HG03521 (cell line): ENCODE results near the gene PBX3.

ENCODE experiments used
- ATAC-seq: cut with Tn5 transposase; IDR thresholded peaks from one replicate; pipeline ENCODE4 v1.9.1; 2021; ENCODE audit warnings: mild to moderate bottlenecking, moderate library complexity; ENCODE audit not compliant: unreplicated experiment

The PBX3 gene

DNA sequence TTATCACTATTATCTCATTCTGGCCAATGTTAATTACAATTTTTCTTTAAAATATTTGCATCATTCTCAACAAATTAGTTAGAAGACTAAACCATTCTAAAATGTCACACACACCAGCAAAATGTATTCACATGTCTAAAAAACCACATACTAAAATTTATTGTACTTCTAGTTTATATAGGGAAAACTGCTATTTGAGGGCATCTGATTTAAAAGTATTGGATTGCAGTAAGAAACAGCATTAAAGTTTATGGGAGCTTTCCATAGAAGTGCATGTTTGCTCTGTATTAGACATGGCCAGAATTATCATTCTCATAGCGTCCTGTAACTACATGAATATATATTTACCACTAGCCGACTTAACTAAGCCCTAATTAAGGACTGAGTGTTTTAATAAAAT lies 150.3 kb downstream of the PBX3 start:
- ATAC-seq: no peak

DNA sequence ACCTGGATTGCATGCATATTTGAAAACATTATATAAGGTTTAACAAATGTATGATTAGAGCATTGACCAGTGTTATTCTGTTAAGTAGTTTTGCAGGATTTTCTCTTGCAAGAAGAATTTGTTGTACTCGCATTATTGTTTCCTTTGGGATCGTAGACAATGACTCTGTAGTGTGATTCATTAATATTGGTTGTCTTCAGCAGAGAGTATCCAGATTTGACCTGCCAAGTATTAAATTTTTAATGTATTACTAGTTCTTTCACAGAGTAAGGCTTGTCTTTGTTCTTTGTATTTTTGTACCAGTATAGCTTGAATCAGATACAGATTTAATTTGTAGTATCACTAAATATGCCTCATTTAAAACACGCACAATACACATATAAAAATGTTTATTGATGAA lies 155.0 kb downstream of the PBX3 start:
- no peak for ATAC-seq

DNA sequence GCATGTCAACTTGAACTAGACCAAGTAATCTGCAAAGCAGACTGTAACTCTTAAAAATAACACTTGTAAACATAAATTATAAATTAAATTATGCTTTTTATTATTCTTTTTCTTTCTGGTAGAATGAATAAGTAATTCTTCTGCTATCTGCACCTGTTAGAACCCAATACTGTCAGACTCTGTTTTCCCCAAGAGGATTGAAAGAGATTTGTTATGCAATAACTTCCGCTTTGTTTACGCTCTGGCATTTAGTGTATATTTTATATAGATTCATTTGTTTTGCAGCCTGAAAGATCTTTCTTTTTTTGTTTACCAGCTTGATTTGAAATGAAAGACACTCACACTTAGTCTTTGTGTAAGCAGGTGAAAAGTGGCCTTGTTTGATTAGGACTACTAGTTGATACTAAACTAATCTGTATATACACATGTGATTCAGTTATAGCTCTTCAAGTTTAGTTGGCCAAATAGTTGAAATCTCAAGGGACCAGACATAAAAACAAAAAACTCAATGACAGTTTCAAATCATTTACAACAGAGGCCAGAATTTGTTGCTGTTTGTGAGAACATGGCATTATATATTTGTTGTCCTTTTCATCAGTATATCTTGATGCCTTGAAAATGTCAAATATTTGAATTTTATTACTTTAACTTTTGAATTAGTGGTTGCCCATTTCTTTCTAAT lies 155.8 kb downstream of the PBX3 start:
- ATAC-seq: no peak

DNA sequence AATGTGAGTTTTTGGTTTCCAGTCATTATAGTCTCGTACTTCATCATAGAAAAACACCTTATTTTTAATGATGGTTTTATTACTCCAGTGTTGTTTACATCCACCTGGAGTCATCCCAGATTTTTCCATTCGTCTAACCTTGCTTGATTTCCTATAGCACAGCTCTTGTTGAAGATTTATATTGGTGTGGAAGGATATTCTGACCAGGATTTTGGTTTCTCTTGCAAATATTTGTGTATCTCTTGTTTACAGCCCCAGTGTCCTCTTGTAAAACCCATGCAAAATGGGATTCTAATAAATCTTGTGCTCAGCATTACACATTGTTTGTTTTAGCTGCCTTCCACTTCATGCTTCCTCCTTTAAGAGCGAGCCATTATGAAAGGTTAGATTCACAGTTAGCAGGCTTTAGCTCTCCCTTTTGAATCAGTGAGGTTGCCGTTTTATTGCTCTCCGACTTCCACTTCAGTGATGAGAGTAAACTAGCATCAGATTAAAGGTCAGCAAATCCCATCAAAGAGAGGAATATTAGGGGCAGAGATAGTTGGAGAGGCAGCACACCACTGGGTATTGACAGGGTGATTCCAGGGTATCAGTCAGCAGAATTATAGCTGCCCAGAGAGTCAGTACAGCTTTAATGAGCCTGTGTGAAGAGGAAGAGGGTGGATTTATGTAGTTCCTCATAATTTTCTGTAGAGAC lies 157.1 kb downstream of the PBX3 start:
- ATAC-seq: no peak

DNA sequence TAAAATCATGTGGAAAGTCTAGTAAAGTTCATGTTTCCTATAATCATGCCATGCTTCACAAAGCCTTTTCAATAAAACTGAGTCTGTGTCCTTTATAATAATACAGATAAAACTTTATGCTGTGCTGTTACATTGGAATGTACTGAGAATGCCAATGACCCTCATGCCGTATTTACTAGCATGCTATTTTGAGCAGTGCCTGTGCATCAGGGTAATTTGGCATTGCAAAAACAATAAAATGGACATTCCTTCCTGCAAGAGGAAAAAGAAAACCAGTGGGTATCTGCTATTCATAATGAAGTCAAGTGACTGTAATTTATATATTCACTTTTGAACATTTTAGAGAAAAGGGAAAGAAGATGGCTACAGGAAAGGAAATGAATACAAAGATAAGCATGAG lies 159.0 kb downstream of the PBX3 start:
- ATAC-seq: no peak

DNA sequence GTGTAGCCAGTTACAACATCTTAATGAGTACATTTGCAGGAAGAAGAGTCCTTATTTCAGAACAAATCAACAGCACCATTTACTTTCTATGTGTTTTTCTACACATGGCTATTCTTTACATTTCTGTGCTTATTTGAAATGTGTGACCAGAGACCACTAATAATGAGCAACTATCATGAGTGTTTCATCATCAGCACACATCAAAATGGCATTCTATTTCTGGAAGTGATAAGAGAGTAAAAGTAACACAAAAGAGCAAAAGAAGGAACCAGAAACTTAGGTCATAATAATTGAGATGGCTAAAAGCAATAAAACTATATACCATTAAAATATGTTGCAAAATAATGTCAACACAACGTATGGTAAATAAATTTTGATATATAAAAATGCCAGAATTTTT lies 159.7 kb downstream of the PBX3 start:
- ATAC-seq: no peak

DNA sequence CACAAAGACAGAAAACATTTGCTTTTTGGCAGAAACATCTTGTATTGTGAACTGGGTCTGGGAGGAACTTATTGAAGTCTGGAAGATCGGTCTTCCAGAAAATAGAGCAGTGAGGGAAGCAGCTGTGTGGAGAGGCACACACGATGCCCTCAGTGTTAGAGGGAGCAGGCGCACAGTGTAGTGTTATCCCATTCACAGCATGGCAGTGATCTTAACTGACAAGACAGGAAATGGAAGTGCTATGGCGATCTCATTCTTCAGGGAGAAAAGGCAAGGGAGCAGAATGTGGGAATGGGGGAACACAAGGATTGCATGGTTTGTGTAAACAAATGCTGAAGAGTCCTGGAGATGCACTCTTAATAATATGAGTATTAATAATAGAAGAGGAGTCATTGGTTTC lies 161.0 kb downstream of the PBX3 start:
- no peak for ATAC-seq

DNA sequence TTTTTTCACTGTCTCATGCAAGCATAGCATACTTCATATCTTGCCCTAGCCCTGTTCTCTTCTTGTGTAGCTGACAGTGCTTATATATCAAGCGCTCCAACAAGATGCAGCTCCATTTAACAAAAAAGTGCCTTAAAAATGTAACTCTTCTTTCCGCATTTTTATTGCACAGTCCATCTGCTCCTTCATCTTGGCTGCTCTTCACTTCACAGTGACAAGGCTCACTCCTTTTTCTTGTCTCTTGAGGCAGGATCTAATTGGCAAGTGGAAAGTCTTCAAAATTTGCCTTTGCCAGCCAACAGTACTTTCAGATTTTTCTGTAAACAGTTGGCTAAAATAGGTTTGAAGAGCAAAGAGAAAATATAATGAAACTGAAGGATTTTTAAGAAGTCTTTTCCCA lies 161.8 kb downstream of the PBX3 start:
- ATAC-seq: no peak

DNA sequence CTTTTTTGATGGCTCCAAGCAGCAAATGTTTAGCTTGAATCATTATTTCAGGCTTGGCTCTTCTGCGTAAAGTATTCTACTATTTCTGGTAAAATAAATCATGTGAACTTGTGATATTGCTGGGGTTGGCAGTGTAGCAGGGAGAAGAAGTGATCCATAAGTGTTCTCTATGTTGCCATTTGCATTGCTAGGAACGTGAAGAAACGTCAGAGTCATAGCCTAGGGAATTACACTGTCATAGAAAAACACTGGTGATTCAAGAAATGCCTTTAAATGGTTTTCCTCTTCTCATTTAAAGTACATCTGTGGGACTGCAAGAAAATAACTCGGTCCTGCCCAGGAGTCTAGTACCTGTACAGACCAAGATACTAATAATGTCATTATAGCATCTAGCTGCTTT lies 162.3 kb downstream of the PBX3 start:
- no peak for ATAC-seq

DNA sequence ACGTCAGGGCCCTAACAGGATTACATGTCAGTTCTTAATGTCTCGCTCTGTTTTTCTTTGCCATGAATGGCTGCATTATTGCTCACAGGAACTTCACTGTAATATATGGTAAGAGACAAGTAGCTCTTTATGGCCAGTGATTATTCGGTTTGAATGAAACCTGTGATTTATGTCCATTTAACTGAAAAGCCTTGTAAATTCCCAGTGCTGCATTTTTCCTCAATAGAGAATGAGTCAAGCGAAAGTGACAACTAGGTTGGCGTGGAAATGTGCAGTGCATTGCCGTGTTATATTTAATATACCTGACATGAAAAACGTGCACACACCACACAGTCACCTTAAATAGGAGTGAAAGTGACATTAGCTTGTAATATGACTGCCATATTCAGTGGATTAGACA lies 163.1 kb downstream of the PBX3 start:
- ATAC-seq: no peak

DNA sequence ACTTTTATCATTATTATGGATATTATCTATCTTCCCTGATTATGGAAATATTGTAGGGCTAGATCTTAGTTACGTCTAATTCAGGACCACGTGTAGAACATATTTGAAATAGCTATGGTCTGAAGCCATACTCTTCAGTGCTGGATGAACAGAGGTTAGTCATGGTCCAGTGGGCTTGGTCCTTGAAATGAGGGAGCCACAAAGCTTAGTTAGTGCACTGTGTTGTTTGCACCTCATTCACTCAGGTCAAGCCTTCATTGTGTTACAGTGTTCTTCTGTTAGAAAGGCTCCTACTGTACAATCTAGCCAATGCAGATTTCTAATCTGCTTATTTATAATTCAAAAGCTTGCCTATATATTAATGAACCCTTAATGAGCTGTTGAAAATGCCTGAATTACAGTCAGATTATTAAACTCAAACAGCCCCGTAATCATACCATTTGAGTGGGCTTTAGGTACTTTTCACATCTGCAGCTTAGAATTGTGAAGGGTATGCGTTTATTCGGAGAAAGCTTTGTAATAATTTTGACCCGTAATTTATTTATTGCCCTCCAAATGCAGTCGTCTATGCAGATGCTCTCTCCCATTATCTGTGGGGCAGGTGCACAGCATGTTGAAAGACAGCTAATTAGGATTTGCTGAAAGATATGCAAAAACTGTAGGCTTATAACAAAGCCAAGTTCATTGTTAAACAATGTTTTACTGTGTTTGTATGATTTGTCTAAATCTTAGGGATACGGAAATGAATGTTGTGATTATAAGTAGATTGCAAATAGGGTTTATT lies 164.9 kb downstream of the PBX3 start:
- no peak for ATAC-seq

DNA sequence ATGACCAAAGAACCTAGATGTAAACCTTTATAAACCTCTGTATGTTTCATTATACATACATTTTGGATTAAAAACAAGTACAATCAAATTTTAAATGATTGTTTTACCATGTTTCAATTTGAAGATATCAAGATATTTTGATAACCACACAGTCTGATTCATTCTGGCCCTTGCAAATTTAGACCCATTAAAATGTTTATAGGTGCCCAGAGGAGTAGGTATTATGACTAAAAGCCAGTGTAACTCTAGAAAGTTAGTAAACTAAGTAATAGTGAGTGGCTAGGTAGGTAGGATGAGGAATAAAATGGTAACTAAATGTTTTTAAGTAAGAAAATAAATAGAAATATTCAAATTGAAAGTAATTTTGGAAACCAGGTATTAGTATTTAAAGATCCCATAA lies 165.5 kb downstream of the PBX3 start:
- ATAC-seq: no peak

DNA sequence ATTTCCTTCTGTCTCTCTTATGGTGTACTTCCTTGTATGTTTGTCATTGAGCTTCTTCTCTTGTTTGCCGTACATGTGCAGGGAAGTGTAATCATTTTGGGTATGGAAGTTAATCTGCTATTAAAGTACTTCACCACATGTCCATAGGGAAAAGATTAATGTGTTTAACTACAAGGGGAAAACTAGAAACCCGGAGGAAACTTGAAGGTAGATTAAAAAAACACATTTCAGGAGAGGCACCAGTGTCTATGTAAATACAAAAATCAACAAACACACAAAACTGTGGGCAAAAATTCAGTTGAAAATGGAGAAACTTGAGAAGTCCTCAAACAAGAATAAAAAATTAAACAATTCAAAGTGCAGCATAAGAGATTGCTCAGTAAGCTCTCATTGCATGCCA lies 166.4 kb downstream of the PBX3 start:
- ATAC-seq: no peak

DNA sequence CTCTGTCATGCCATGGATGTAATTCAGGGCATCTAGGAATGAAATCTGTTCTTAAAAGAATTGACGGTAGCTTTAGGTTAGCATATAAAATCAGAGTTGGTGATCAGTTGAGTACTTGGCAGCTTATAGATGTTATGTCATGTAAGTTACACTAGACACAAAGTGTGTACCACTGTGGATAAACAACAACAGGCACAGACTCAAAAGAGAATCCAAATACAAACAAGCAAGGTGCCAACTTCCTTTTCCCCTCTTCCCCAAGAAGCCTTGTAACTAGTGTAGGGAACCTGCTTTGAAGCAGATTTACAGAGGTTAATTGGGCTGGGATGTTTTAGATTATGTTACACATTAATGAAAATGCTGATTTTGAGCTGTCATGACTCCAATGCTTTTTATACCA lies 167.2 kb downstream of the PBX3 start:
- ATAC-seq: no peak

DNA sequence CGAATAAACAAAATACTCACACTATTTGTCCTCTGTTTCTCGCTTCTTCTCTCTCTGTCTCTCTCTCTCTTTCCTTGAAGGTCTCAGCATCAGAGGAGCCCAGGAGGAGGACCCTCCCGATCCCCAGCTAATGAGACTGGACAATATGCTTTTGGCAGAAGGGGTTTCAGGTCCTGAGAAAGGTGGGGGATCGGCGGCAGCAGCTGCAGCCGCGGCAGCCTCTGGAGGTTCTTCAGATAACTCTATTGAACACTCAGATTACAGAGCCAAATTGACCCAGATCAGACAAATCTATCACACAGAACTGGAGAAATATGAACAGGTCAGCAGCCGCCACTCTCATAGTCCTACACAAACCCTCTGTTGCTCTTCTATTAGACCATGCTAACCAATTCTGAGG lies 168.4 kb downstream of the PBX3 start:
- ATAC-seq: no peak

DNA sequence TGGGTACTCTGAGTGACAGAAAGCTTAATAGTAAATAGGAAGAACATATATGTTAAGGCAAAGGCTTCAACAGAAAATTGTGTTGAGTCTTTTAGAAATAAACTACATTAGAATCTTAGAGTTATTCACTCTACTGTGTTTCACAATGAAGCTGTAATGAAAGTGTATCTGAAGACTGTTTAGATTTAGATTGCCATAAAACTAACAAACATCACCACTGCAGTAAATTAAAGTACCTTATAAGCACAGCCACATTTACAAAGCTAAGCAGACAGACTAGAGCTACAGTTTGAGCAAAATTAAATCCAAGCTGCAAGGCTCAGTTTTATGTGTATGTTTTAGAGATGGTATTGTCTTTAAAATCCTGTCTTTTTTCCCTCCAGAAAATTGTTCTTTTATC lies 172.4 kb downstream of the PBX3 start:
- no peak for ATAC-seq

DNA sequence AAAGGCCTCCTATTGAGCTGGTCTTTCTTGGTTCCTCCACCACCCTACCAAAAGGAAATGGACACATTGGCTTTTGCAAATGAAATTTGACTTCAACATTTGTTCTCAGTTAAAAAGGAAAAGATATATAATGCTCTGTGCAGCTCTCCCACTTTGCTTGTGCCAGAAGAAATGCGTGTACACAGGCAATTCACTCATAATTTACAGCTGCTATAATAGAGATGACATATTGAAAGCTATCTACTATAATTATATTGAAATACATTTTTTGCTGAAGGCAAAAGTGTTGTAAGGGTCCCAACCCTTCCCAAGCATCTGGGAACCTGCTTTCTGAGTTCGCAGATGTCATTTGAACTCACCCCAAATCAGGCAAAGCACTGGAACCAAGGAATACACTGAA lies 173.2 kb downstream of the PBX3 start:
- ATAC-seq: no peak

DNA sequence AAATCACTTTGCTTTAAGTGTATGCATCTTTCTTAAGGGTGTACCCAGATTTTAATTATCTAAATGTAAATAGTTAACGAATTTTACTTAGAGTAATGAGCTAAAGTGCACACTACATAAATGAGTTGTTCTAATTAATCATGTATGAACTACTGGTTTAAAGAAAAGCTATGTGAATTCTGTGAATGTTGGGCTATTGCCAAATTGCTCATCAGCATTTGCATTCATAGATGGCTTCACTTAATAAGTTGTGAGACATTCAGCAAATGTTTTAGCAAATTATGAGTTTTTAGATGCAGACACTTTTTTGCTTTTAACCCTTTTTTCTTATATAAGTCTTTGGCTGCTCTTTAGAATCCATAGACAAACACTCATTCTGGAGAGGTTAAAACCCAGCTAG lies 175.7 kb downstream of the PBX3 start:
- no peak for ATAC-seq

DNA sequence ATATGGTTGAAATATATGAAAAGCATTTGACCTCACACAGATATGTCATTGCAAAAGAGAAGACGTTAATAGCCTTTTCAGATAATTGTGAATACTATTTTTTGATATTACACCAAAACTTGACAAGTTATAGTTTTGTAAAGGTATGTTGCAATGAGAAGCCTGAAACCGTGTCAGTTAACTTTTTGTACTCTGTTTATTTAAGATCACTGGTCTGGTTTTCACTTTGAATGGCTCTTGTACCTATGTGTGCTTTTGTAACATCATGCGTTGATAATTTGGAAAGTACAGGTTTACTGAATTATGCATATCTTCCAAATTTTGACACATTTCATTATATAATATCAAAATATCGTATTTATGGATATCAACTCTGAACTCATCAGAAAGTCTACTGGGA lies 177.2 kb downstream of the PBX3 start:
- ATAC-seq: no peak

DNA sequence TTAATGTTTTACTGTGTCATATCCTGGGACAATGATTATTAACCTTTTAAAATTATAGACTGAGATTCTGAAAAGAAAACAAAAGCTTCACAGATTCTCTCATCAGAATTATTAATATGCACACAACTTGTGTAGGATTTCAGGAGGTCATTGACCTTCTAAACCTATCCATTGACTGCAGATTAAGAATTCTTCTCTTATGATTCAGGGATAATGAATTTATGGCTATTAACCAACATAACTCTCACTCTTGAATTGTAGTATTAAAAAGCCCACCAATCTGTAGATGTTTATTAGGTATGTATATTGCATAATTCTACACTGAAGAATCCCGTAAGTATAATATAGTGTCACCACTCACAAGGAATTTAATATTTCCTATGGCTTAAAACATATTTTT lies 179.8 kb downstream of the PBX3 start:
- no peak for ATAC-seq

DNA sequence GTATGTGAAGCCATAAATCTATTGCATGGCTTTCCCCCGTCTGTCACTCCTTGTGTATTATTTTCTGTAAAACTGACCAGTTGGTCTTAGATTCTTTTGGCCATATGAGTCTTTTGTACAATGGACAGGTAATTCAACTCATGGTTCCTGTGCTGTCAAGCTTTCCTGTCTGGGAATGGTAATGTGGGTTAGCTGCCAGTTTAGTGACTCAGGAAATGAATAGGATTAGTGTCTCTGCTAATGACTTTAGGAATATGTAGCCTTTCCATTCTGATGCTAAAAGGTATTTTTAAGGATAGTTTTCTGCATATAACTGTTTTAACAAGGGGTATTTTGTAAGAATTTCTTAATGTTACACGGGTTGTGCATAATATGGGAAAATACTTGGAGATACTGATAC lies 182.7 kb downstream of the PBX3 start:
- ATAC-seq: no peak

DNA sequence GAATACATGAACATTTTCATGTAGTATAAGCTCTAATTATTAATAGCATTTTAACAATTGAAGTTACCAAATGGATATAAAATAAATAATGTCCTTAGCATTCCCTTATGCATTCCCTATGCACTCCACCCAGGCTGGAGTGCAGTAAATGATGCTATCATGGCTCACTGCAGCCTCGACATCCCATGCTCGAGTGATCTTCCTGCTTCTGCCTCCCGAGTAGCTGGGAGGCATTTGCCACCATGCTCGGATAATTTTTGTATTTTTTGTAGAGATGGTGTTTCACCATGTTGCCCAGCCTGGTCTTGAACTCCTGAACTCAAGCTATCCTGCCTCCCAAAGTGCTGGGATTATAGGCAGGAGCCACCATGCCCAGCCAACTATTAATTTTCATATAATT lies 184.0 kb downstream of the PBX3 start:
- ATAC-seq: no peak
